ENCODE measurements around the gene OSBPL3. TPM values are rescaled to one million over a fixed set of nuclear protein-coding genes. Genes with fewer than 3 reads are reported as not detected.

Gene OSBPL3
- total RNA-seq, 4 donors from 2014 or later, result 1.2 to 9.0 (median 3.5) TPM

DNA sequence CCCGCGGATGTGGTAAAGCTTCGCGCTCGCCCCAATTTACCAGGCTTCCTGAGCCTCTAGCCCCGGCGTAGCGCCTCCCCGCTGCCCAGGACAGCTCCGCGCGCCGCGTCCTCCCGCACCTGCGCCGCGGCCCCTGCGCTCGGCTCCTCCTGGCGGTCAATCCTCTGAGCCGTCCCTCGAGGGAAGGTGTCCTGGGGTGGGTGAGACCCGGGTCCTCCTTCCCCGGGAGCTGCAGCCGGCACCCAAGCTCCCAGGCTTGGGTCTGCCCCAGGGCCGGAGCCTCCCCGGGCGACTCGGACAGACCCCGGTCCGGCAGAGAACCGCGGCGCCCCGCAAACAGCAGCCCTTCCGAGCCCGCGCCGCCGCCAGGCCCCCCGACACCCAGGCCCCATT, 512 bp downstream of the OSBPL3 start:
- peak; percentile 26 to 39 for DNase-seq
- H3K36me3 ChIP-seq, result no peaks in the 10 kb centered on the region
- TF ChIP-seq, protein P1, sequence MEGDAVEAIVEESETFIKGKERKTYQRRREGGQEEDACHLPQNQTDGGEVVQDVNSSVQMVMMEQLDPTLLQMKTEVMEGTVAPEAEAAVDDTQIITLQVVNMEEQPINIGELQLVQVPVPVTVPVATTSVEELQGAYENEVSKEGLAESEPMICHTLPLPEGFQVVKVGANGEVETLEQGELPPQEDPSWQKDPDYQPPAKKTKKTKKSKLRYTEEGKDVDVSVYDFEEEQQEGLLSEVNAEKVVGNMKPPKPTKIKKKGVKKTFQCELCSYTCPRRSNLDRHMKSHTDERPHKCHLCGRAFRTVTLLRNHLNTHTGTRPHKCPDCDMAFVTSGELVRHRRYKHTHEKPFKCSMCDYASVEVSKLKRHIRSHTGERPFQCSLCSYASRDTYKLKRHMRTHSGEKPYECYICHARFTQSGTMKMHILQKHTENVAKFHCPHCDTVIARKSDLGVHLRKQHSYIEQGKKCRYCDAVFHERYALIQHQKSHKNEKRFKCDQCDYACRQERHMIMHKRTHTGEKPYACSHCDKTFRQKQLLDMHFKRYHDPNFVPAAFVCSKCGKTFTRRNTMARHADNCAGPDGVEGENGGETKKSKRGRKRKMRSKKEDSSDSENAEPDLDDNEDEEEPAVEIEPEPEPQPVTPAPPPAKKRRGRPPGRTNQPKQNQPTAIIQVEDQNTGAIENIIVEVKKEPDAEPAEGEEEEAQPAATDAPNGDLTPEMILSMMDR (IDR thresholded peaks at IDR 0.05), result peak; percentile 30 to 47 (median 44)
- TF ChIP-seq POLR2A (IDR thresholded peaks at IDR 0.05), result no peak
- intact Hi-C loops (cut with DNase I; ENCODE audit: low total_unique reads), result no loop called here
- H3K9me3 ChIP-seq, result no peaks in the 10 kb centered on the region
- no peaks in the 10 kb centered on the region for H3K27me3 ChIP-seq
- peak overlapping the region; percentile 54 to 62 for H3K27ac ChIP-seq
- H3K4me3 ChIP-seq, result peak overlapping the region; percentile 57 to 73
- H3K4me1 ChIP-seq, result no peaks in the 10 kb centered on the region

DNA sequence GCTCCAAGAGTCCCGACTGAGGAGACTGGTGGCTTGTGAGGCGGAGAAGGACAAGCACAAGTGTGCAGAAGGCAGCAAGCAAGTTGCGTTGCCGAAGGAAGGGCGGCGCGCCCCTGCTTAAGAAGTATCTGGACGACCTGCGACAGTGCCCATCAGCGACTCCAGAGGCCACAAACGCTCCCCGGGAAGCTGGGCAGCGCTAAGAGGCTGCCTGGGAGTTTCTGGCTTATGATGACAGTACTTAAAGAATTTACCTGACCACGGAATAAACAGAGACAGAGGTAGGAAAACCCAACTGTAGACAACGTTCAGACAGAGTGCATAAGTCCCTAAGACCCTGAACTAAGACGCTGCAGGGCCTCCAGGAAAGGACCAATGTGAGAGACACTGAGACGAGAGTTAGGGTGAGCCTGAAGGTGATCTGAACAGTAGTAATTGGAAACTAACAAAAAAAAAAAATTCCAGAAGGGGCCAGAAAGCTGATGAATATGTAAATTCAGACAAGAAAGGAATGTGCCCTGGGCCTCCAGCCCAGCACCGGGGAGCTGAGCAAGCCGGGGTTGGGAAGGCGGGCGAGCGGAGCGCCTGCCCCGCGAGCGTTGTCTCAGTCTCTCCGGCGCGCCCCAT, 1.0 kb downstream of the OSBPL3 start:
- TF ChIP-seq POLR2A (IDR thresholded peaks at IDR 0.05), result no peak
- TF ChIP-seq, protein P1 (IDR thresholded peaks at IDR 0.05), result no peak
- no peaks in the 10 kb centered on the region for H3K36me3 ChIP-seq
- peak overlapping the region; percentile 57 to 73 for H3K4me3 ChIP-seq
- H3K4me1 ChIP-seq, result no peaks in the 10 kb centered on the region
- peak overlapping the region in 1 of 2 donors; percentile 62 for H3K27ac ChIP-seq
- intact Hi-C loops (cut with DNase I; ENCODE audit: low total_unique reads), result no loop called here
- H3K27me3 ChIP-seq, result no peaks in the 10 kb centered on the region
- no peaks in the 10 kb centered on the region for H3K9me3 ChIP-seq
- no peak for DNase-seq

DNA sequence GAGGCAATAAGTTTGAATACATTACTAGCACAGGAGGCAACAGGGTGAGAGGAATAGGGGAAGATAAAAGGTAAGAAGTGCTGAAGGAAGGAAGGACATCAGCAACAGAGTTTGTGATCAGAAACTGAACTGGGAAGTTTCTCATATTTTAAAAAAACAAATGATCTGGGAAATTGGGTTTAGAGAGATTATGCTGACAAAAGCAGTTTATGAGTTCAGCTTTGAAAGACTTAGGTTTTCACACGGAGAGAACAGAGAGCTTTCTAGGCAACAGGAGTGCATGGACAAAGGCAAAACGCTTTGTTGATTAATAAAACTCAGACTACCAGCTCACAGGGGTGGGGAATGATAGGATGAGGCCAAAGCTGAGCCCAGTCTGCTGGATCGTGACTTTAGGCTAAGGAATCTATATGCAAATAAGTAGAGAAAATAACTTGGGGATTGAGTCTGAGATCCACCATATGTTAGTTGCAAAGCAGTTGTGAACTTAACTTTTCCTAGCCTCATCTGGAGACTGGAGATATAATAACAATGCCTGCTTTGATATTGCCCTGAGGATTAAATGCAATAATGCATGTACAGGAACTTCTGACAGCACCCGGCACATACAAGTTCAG, 4.2 kb downstream of the OSBPL3 start:
- Histone ChIP-seq H3K4me1 (no peaks in the 10 kb centered on the region), H3K4me3 (no peak overlapping the region), H3K9me3 (no peaks in the 10 kb centered on the region), H3K27ac (no peak overlapping the region), H3K36me3 (no peaks in the 10 kb centered on the region), H3K27me3 (no peaks in the 10 kb centered on the region)
- intact Hi-C loops (cut with DNase I; ENCODE audit: low total_unique reads), result no loop called here
- TF ChIP-seq, protein P1 (IDR thresholded peaks at IDR 0.05), result no peak
- no peak for TF ChIP-seq POLR2A (IDR thresholded peaks at IDR 0.05)
- DNase-seq, result no peak

DNA sequence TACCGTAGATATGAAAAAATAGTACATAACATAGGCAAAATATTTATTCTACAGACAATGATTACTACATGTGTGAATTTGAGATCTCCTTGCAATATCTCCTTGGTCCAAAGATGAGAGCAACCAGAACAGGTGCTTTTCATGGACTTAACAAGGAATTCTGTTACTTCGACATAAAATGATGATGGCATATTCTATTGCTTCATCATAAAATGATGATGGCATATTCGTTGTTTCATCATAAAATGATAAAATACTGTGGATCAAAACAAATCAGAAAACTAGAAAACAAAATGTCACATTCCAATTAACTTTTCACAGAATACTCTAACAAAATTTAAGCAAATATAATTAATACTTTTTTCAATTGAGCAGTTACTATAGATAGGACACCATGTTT, 4.8 kb downstream of the OSBPL3 start:
- no peaks in the 10 kb centered on the region for H3K27me3 ChIP-seq

More for the DNA sequence above, 4.8 kb downstream of the OSBPL3 start:
- DNase-seq, result no peak
- Histone ChIP-seq H3K9me3 (no peaks in the 10 kb centered on the region), H3K36me3 (no peaks in the 10 kb centered on the region), H3K27ac (no peak overlapping the region), H3K4me3 (no peak overlapping the region), H3K4me1 (no peaks in the 10 kb centered on the region)
- no peak for TF ChIP-seq POLR2A (IDR thresholded peaks at IDR 0.05)
- TF ChIP-seq, protein P1 (IDR thresholded peaks at IDR 0.05), result no peak
- intact Hi-C loops (cut with DNase I; ENCODE audit: low total_unique reads), result no loop called here

Data from uterus (tissue), 4 donors.